B cell (primary cell): ENCODE data around the gene IQSEC3.
"Not testable (repeated sequence)": the region's sequence is repeated elsewhere in the genome, so short reads cannot be mapped to it uniquely, and the experiment has no call there.

Experiments
- EZH2 ChIP-seq: IDR thresholded peaks from 2 replicates; pipeline ENCODE4 v1.6.1; 2012; ENCODE audit warnings: borderline replicate concordance, low read depth, mild to moderate bottlenecking, moderate library complexity, low read length; ENCODE audit not compliant: insufficient read depth, poor library complexity, severe bottlenecking
- TF ChIP-seq, protein P1 (sequence below): fragments of 200-600 bp; IDR thresholded peaks from one replicate; pipeline ENCODE4 v1.8.0; 2022; ENCODE audit warnings: antibody characterized with exemption, mild to moderate bottlenecking

DNA sequence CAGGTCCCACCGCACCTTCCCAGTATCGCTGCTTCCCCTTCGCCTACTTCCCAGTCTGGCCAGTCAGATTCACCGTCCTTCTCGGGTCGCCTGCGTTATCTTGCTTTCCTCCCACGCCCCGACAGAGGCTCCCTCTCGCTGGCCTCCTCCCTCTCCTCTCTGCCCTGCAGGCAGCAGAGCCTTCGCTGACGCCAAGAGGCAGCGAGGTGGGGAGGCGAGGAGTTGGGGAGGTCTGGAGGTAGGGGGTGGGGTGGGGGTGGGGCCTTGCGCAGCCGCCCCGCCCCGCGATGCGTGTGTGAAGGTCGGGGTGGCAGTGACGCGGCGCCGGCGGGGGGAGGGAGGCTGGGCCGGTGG, at the start of gene IQSEC3:
- TF ChIP-seq, protein P1, sequence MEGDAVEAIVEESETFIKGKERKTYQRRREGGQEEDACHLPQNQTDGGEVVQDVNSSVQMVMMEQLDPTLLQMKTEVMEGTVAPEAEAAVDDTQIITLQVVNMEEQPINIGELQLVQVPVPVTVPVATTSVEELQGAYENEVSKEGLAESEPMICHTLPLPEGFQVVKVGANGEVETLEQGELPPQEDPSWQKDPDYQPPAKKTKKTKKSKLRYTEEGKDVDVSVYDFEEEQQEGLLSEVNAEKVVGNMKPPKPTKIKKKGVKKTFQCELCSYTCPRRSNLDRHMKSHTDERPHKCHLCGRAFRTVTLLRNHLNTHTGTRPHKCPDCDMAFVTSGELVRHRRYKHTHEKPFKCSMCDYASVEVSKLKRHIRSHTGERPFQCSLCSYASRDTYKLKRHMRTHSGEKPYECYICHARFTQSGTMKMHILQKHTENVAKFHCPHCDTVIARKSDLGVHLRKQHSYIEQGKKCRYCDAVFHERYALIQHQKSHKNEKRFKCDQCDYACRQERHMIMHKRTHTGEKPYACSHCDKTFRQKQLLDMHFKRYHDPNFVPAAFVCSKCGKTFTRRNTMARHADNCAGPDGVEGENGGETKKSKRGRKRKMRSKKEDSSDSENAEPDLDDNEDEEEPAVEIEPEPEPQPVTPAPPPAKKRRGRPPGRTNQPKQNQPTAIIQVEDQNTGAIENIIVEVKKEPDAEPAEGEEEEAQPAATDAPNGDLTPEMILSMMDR = not testable (repeated sequence)
- TF ChIP-seq EZH2 = not testable (repeated sequence)
